ENCODE results near the gene LCE1D.

Gene LCE1D

GRCh38 chr1:152811050-152811449 is 14.5 kb downstream of the LCE1D start:
- H3K4me3 ChIP-seq (ENCODE audit: low read depth, low read length): no peak overlapping the region
- TF ChIP-seq CTCF (IDR thresholded peaks at IDR 0.05; ENCODE audit: borderline replicate concordance, insufficient read depth, low read depth, low read length): no peak

GRCh38 chr1:152811671-152812070 is 15.2 kb downstream of the LCE1D start, which contains the start of gene LCE1B:
Gene LCE1B, plus strand, starts transcription at chr1:152811971. Its CDS starts 476 bp downstream, at chr1:152812447.
- TF ChIP-seq CTCF (IDR thresholded peaks at IDR 0.05; ENCODE audit: borderline replicate concordance, insufficient read depth, low read depth, low read length): no peak
- no peak within 1 kb of the TSS for H3K4me3 ChIP-seq (ENCODE audit: low read depth, low read length)

GRCh38 chr1:152817309-152817708 is 20.8 kb downstream of the LCE1D start:
- H3K4me3 ChIP-seq (ENCODE audit: low read depth, low read length): no peak overlapping the region
- no peak for TF ChIP-seq CTCF (IDR thresholded peaks at IDR 0.05; ENCODE audit: borderline replicate concordance, insufficient read depth, low read depth, low read length)

- H3K4me3 ChIP-seq (ENCODE audit: low read depth, low read length): no peak overlapping the region
- TF ChIP-seq CTCF (IDR thresholded peaks at IDR 0.05; ENCODE audit: borderline replicate concordance, insufficient read depth, low read depth, low read length): no peak
Measured at GRCh38 chr1:152823294-152823693, 26.8 kb downstream of the LCE1D start.

- H3K4me3 ChIP-seq (ENCODE audit: low read depth, low read length): no peak overlapping the region
- TF ChIP-seq CTCF (IDR thresholded peaks at IDR 0.05; ENCODE audit: borderline replicate concordance, insufficient read depth, low read depth, low read length): no peak
Measured at GRCh38 chr1:152824964-152825363, 28.4 kb downstream of the LCE1D start.

- H3K4me3 ChIP-seq (ENCODE audit: low read depth, low read length): no peak within 1 kb of the TSS
- no peak for TF ChIP-seq CTCF (IDR thresholded peaks at IDR 0.05; ENCODE audit: borderline replicate concordance, insufficient read depth, low read depth, low read length)
Measured at GRCh38 chr1:152827173-152827572, 30.7 kb downstream of the LCE1D start, which contains the start of gene LCE1A. Gene LCE1A, plus strand, starts transcription at chr1:152827473. Its CDS starts 0 bp downstream, at chr1:152827473.

GRCh38 chr1:152836870-152837269 is 40.3 kb downstream of the LCE1D start:
- no peak for TF ChIP-seq CTCF (IDR thresholded peaks at IDR 0.05; ENCODE audit: borderline replicate concordance, insufficient read depth, low read depth, low read length)
- H3K4me3 ChIP-seq (ENCODE audit: low read depth, low read length): no peak overlapping the region
